Small intestine (tissue), 7 donors: ENCODE data around the gene PCDHA10. TPM values are rescaled to one million over a fixed set of nuclear protein-coding genes. Genes with fewer than 3 reads are reported as not detected.
"Not testable (repeated sequence)": the region's sequence is repeated elsewhere in the genome, so short reads cannot be mapped to it uniquely, and the experiment has no call there.

Experiments used
- DNase-seq, 2 donors: peaks; one replicate each; pipeline versions ENCODE4 v3.0.0 to v3.0.0-alpha.2; 2013
- FAIRE-seq: peaks from 2 replicates; lab custom pipeline; 2012; peaks lifted over from hg19 to GRCh38; lab: Jason Lieb, UNC
- H3K27ac ChIP-seq, 3 donors: one replicate each; pipeline ENCODE4 v1.5.1; 2013; ENCODE audit warnings: low read length in 2 of 3, mild to moderate bottlenecking in 2 of 3, control low read depth in 1 of 3, inconsistent platforms in 1 of 3, low read depth in 1 of 3, moderate library complexity in 1 of 3
- H3K27me3 ChIP-seq, 3 donors: one replicate each; pipeline ENCODE4 v1.6.1; 2013; ENCODE audit warnings: low read length in 3 of 3, inconsistent platforms in 1 of 3; ENCODE audit not compliant: control insufficient read depth in 3 of 3, insufficient read depth in 3 of 3
- H3K36me3 ChIP-seq, 3 donors: one replicate each; pipeline ENCODE4 v1.6.1; 2013; ENCODE audit warnings: low read length in 3 of 3, inconsistent platforms in 1 of 3, low read depth in 1 of 3, mild to moderate bottlenecking in 1 of 3, moderate library complexity in 1 of 3; ENCODE audit not compliant: control insufficient read depth in 3 of 3, insufficient read depth in 2 of 3
- H3K4me1 ChIP-seq, 3 donors: one replicate each; pipeline ENCODE4 v1.6.1; 2013; ENCODE audit warnings: low read length in 2 of 3, inconsistent platforms in 1 of 3, low read depth in 1 of 3, mild to moderate bottlenecking in 1 of 3, moderate library complexity in 1 of 3; ENCODE audit not compliant: control insufficient read depth in 3 of 3, insufficient read depth in 2 of 3
- H3K4me3 ChIP-seq, 3 donors: one replicate each; pipeline ENCODE4 v1.5.1; 2013; ENCODE audit warnings: low read length in 3 of 3, control low read depth in 1 of 3, inconsistent platforms in 1 of 3, low read depth in 1 of 3, mild to moderate bottlenecking in 1 of 3, moderate library complexity in 1 of 3
- H3K9me3 ChIP-seq, 2 donors: one replicate each; pipeline ENCODE4 v1.6.1; 2013; ENCODE audit warnings: low read depth in 1 of 2, low read length in 1 of 2; ENCODE audit not compliant: control insufficient read depth in 2 of 2, insufficient read depth in 1 of 2
- WGBS, 3 donors: extraction: QIAGEN DNeasy Blood & Tissue Kit; methylation state at CpG; one replicate each; pipeline ENCODE4 v1.1.7; 2013; 5-methylcytosine and 5-hydroxymethylcytosine counted together
- polyA plus RNA-seq, 4 donors: library from polyadenylated mRNA; stranded (reverse) in 3 of 4; unstranded in 1 of 4; fragments of 200-250 nt in 3 of 4; fragments of 120-200 nt in 1 of 4; gene quantifications; one replicate each; pipeline versions ENCODE4 v1.2.1 to v1.2.3, GENCODE V29; 2013
- donor health status: healthy with polysubstance abuse.
- donor health status: control.
- donor health status: control.
- donor health status: Bipolar disorder and iron deficiency.
- donor health status: healthy.

The PCDHA10 gene
- polyA plus RNA-seq, 4 donors, result 0.04 to 0.13 TPM; not detected in 2

DNA sequence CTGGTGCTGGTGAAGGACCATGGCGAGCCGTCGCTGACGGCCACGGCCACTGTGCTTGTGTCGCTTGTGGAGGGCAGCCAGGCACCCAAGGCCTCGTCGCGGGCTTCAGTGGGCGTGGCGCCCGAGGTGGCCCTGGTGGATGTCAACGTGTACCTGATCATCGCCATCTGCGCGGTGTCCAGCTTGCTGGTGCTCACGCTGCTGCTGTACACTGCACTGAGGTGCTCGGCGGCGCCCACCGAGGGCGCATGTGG is 2.2 kb downstream of the PCDHA10 start:
- Histone ChIP-seq H3K36me3 (no peaks in the 10 kb centered on the region), H3K4me3 (no peak overlapping the region), H3K9me3 (peaks cover 0 to 24% of the 10 kb centered on the region in 2 donors), H3K27ac (no peak overlapping the region), H3K27me3 (peaks cover 0 to 2% (median 0%) of the 10 kb centered on the region in 3 donors), H3K4me1 (no peaks in the 10 kb centered on the region)
- DNase-seq (no peak), FAIRE-seq (no peak)
- WGBS, 3 donors, result 62 to 74% methylated on average over 10 to 22 of the region's 22 CpGs; no CpG with 5 or more reads in 1 of the 3 donors

DNA sequence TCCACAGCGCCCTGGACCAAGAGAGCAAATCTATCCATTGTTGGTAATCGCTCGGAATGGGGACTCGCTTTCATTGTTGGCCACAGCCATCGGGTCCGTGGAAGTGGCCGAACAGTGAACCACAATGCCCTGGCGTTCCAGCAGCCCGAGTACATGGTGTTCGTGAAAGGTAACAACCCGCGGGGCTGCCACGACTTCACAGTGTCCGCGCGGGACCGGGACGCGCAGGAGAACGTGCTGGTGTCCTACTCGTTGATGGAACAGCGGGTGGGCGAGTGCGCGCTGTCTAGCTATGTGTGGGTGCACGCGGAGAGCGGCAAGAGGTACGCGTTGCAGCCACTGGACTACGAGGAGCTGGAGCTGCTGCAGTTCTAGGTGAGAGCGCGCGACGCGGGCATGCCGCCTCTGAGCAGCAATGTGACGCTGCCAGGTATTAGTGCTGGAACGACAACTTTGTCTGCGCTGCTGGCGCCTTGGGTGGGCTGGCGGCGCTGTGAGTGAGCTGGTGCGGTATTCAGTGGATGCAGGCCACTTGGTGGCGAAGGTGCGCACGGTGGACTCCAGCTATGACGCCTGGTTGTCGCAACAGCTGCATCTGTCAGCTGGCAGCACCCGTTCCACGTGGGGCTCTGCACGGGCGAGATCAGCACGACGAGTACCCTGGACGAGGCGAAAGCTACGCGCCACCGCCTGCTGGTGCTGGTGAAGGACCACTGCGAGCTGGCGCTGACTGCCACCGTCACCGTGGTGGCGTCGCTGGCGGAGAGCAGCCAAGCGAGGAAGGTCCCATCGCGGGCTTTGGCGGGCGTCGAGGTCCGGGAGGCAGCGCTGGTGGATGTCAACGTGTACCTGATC is 7.0 kb downstream of the PCDHA10 start:
- no peaks in the 10 kb centered on the region for H3K36me3 ChIP-seq
- H3K27ac ChIP-seq, result no peak overlapping the region
- H3K4me1 ChIP-seq, result no peaks in the 10 kb centered on the region
- FAIRE-seq (no peak), DNase-seq (no peak)
- 52 to 75% (median 70%) methylated on average over 74 to 76 of the region's 76 CpGs for WGBS, 3 donors
- H3K9me3 ChIP-seq, result peaks cover 0 to 27% of the 10 kb centered on the region in 2 donors
- peaks cover 0 to 5% (median 0%) of the 10 kb centered on the region in 3 donors for H3K27me3 ChIP-seq
- no peak overlapping the region for H3K4me3 ChIP-seq

DNA sequence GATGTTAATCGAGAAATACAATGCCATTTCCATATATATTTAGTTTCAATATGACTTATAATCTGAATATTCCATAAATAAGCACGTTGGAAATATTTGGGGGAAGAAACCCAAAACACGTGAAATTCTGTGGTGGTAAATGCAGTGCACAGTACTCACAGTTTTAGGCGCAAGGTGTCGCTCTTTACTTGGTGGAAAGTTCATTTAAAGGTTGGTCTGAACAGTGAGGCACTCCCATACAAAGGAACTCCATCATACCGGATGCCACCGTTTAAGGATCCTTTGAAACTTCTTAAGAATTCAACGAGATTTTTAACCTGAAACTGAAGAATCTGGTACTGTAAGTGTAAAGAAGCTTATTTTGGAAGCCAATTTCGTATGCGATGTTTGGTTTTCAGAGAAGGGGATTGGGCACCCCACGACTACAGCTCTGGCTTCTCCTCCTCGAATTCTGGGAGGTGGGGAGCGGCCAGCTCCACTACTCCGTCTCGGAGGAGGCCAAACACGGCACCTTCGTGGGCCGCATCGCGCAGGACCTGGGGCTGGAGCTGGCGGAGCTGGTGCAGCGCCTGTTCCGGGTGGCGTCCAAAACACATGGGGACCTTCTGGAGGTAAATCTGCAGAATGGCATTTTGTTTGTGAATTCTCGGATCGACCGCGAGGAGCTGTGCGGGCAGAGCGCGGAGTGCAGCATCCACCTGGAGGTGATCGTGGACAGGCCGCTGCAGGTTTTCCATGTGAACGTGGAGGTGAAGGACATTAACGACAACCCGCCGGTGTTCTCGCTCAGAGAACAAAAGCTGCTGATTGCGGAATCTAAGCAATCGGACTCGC is 13.2 kb downstream of the PCDHA10 start, which contains the start of gene PCDHA11:
TSS of gene PCDHA11 (plus strand) at position 237 of the 834 bp plus-strand sequence. CDS start at position 384, 147 bp downstream.
- no peaks in the 10 kb centered on the region for H3K36me3 ChIP-seq
- peaks cover 3 to 32% of the 10 kb centered on the region in 2 donors for H3K9me3 ChIP-seq
- H3K4me3 ChIP-seq, result no peak within 1 kb of the TSS
- H3K4me1 ChIP-seq, result no peaks in the 10 kb centered on the region
- no peak within 1 kb of the TSS for H3K27ac ChIP-seq
- H3K27me3 ChIP-seq, result no peaks in the 10 kb centered on the region
- DNase-seq (no peak), FAIRE-seq (no peak)
- 18 to 40% (median 34%) methylated on average over 41 of the region's 41 CpGs for WGBS, 3 donors

DNA sequence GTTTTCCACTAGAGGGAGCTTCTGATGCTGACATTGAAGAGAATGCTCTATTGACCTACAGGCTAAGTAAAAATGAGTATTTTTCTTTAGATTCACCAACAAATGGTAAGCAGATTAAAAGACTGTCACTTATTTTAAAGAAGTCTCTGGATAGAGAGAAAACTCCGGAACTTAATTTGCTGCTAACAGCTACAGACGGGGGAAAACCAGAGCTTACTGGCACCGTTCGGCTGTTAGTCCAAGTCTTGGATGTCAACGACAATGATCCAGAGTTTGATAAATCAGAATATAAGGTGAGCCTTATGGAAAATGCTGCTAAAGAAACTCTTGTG is 13.8 kb downstream of the PCDHA10 start:
- no peak overlapping the region for H3K4me3 ChIP-seq
- no peaks in the 10 kb centered on the region for H3K27me3 ChIP-seq
- FAIRE-seq (no peak), DNase-seq (no peak)
- H3K27ac ChIP-seq, result no peak overlapping the region
- H3K36me3 ChIP-seq, result no peaks in the 10 kb centered on the region
- H3K4me1 ChIP-seq, result no peaks in the 10 kb centered on the region
- 59 to 63% (median 60%) methylated on average over 5 of the region's 5 CpGs for WGBS, 3 donors
- H3K9me3 ChIP-seq, result peaks cover 3 to 32% of the 10 kb centered on the region in 2 donors

DNA sequence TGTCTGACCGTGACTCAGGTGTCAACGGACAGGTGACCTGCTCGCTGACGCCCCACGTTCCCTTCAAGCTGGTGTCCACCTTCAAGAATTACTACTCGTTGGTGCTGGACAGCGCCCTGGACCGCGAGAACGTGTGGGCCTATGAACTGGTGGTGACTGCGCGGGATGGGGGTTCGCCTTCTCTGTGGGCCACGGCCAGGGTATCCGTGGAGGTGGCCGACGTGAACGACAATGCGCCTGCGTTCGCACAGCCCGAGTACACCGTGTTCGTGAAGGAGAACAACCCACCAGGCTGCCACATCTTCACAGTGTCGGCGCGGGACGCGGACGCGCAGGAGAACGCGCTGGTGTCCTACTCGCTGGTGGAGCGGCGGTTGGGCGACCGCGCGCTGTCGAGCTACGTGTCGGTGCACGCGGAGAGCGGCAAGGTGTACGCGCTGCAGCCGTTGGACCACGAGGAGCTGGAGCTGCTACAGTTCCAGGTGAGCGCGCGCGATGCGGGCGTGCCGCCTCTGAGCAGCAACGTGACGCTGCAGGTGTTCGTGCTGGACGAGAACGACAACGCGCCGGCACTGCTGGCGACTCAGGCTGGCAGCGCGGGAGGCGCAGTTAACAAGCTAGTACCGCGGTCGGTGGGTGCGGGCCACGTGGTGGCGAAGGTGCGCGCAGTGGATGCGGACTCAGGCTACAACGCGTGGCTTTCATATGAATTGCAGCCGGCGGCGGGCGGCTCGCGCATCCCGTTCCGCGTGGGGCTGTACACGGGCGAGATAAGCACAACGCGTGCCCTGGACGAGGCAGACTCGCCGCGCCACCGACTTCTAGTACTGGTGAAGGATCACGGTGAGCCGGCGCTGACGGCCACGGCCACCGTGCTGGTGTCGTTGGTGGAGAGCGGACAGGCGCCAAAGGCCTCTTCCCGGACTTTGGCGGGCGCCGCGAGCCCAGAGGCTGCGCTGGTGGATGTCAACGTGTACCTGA is 14.8 kb downstream of the PCDHA10 start:
- H3K36me3 ChIP-seq, result no peaks in the 10 kb centered on the region
- peaks cover 3 to 37% of the 10 kb centered on the region in 2 donors for H3K9me3 ChIP-seq
- WGBS, 3 donors, result 58 to 78% (median 74%) methylated on average over 109 to 114 of the region's 114 CpGs
- no peak overlapping the region for H3K27ac ChIP-seq
- H3K4me3 ChIP-seq, result no peak overlapping the region
- no peaks in the 10 kb centered on the region for H3K4me1 ChIP-seq
- DNase-seq (no peak), FAIRE-seq (no peak)
- H3K27me3 ChIP-seq, result no peaks in the 10 kb centered on the region

DNA sequence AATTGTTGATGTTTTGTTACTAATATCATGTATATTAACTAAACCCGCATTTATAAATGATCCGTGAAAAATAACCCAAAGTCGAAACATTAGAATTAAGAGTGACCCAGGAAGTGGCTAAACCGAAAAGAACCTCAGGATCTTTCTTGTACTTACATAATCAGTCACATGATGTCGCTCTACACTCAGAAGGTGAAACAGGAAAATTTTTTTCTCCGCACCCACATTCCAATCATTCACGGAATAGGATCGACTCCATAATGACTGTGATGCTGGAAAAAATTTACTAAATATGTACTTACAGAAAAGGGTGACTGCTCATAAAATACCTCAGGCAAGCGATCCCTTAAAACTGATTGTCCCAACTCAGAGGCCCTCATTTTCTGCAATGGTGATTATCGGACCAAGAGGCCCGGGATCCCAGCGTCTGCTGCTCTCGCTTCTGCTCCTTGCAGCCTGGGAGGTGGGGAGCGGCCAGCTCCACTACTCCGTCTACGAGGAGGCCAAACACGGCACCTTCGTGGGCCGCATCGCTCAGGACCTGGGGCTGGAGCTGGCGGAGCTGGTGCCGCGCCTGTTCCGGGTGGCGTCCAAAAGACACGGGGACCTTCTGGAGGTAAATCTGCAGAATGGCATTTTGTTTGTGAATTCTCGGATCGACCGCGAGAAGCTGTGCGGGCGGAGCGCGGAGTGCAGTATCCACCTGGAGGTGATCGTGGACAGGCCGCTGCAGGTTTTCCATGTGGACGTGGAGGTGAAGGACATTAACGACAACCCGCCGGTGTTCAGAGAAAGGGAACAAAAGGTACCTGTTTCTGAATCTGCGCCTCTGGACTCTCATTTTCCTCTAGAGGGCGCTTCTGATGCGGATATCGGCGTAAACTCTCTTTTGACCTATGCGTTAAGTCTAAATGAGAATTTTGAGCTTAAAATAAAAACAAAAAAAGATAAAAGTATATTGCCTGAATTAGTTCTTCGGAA is 19.7 kb downstream of the PCDHA10 start, which contains the start of gene PCDHA12:
TSS of gene PCDHA12 (plus strand) at position 224 of the 981 bp plus-strand sequence. CDS start at position 389, 165 bp downstream.
- WGBS, 3 donors, result 22 to 39% (median 37%) methylated on average over 46 to 47 of the region's 47 CpGs
- DNase-seq, result no peak
- peaks cover 0 to 6% (median 0%) of the 10 kb centered on the region in 3 donors for H3K27me3 ChIP-seq

DNA sequence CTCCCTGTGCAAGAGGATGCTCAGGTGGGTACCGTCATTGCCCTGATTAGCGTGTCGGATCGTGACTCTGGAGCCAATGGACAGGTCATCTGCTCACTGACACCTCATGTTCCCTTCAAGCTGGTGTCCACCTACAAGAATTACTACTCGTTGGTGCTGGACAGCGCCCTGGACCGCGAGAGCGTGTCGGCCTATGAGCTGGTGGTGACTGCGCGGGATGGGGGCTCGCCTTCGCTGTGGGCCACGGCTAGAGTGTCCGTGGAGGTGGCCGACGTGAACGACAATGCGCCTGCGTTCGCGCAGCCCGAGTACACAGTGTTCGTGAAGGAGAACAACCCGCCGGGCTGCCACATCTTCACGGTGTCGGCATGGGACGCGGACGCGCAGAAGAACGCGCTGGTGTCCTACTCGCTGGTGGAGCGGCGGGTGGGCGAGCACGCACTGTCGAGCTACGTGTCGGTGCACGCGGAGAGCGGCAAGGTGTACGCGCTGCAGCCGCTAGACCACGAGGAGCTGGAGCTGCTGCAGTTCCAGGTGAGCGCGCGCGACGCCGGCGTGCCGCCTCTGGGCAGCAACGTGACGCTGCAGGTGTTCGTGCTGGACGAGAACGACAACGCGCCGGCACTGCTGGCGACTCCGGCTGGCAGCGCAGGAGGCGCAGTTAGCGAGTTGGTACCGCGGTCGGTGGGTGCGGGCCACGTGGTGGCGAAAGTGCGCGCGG is 21.0 kb downstream of the PCDHA10 start:
- 49 to 75% (median 71%) methylated on average over 70 to 80 of the region's 80 CpGs for WGBS, 3 donors
- H3K27ac ChIP-seq, FAIRE-seq, H3K27me3 ChIP-seq, H3K4me1 ChIP-seq, H3K36me3 ChIP-seq, DNase-seq, H3K4me3 ChIP-seq: not testable (repeated sequence)
- H3K9me3 ChIP-seq, result peaks cover 1 to 34% of the 10 kb centered on the region in 2 donors

More for the DNA sequence above, 19.7 kb downstream of the PCDHA10 start, which contains the start of gene PCDHA12:
- H3K4me1 ChIP-seq, result no peaks in the 10 kb centered on the region
- no peaks in the 10 kb centered on the region for H3K36me3 ChIP-seq
- peaks cover 4 to 43% of the 10 kb centered on the region in 2 donors for H3K9me3 ChIP-seq
- no peak within 1 kb of the TSS for H3K4me3 ChIP-seq
- H3K27ac ChIP-seq, result no peak within 1 kb of the TSS
- no peak for FAIRE-seq
